Stimulated activated CD8-positive, alpha-beta memory T cell treated with anti-CD3 and anti-CD28 coated beads, Interleukin-15, amount 100 ng/mL, for 4 hours (primary cell): ENCODE data around the gene HOXB6.

Experiments used
- DNase-seq, 2 donors: peaks; one replicate each; pipeline ENCODE4 v3.0.0-alpha.2; 2020; ENCODE audit warnings: low read depth in 2 of 2

Gene HOXB6

GRCh38 chr17:48552466-48553189 lies 52.2 kb downstream of the HOXB6 start:
- no peak for DNase-seq

- no peak for DNase-seq
These were observed 53.0 kb downstream of the HOXB6 start for GRCh38 chr17:48551596-48552465.

- DNase-seq = no peak
These were observed 53.6 kb downstream of the HOXB6 start for GRCh38 chr17:48551214-48551555.

GRCh38 chr17:48550502-48551213 lies 54.1 kb downstream of the HOXB6 start:
- no peak for DNase-seq

GRCh38 chr17:48549914-48550501 lies 54.8 kb downstream of the HOXB6 start:
- DNase-seq = no peak

- DNase-seq = no peak
These were observed 55.5 kb downstream of the HOXB6 start for GRCh38 chr17:48549281-48549630.

- DNase-seq = no peak
These were observed 56.1 kb downstream of the HOXB6 start for GRCh38 chr17:48548523-48549280.

GRCh38 chr17:48547808-48548522 lies 56.8 kb downstream of the HOXB6 start:
- DNase-seq = no peak

- no peak for DNase-seq
These were observed 57.6 kb downstream of the HOXB6 start for GRCh38 chr17:48546924-48547807.

GRCh38 chr17:48546137-48546923 lies 58.5 kb downstream of the HOXB6 start:
- DNase-seq = no peak
